ENCODE data around the gene FMN1. TPM values are rescaled to one million over a fixed set of nuclear protein-coding genes. Genes with fewer than 3 reads are reported as not detected.

Gene FMN1
- total RNA-seq, 2 experiments from 2014 or later, result not detected

DNA sequence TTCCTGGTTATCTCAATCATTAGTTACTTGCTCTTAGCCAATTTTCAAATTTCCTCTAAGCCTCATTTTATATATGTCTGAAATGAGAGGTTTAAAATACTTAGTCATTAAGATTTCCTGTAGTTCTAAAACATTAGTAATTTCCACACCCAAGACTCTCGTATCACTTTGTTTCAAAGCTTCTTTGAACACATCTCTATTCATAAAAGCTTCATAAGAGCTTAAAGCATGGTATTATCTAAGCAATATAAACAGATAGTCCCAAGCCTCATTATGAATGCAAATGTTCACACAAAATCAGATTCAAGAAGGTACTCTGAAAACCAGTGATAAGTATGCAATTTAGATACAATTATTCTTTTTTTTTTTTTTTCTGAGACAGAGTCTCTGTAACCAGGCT lies 217.0 kb downstream of the FMN1 start:
- Mint-ChIP-seq H3K27ac (no peak overlapping the region), H3K4me1 (no peaks in the 10 kb centered on the region), H3K9me3 (ENCODE audit: low read depth) (no peaks in the 10 kb centered on the region), H3K36me3 (no peaks in the 10 kb centered on the region), H3K27me3 (no peaks in the 10 kb centered on the region), H3K4me3 (no peak overlapping the region)
- CTCF ChIA-PET, result no interaction called here
- DNase-seq (no peak), ATAC-seq (no peak)

DNA sequence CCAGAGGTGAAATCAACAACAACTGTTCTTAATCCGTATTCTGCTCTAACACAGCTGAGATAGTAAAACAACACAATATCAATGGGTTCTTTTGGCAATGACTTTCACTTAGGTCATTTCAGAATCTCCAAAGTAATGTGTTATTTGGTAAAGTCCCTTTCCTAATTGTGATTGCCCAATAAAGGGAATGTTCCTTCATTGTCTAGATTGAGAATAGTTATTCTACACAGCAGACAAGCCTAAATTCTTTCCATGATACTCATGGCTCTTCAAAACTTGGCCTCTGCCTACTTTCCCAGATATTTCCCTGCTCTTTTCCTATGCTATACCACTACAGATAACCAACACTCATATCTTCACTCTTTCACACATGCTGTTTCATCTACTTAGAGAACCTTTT lies 219.8 kb downstream of the FMN1 start:
- Mint-ChIP-seq H3K4me3 (no peak overlapping the region), H3K9me3 (ENCODE audit: low read depth) (no peaks in the 10 kb centered on the region), H3K27ac (no peak overlapping the region), H3K36me3 (no peaks in the 10 kb centered on the region), H3K4me1 (no peaks in the 10 kb centered on the region), H3K27me3 (no peaks in the 10 kb centered on the region)
- DNase-seq (no peak), ATAC-seq (no peak)
- CTCF ChIA-PET, result no interaction called here

GRCh38 chr15:32972686-32973085 lies 221.8 kb downstream of the FMN1 start:
- H3K4me1 Mint-ChIP-seq, result no peaks in the 10 kb centered on the region
- no peaks in the 10 kb centered on the region for H3K9me3 Mint-ChIP-seq (ENCODE audit: low read depth)
- no peak overlapping the region for H3K27ac Mint-ChIP-seq
- DNase-seq, result no peak
- ATAC-seq, result no peak
- H3K36me3 Mint-ChIP-seq, result no peaks in the 10 kb centered on the region
- H3K4me3 Mint-ChIP-seq, result no peak overlapping the region
- CTCF ChIA-PET, result no interaction called here
- no peaks in the 10 kb centered on the region for H3K27me3 Mint-ChIP-seq

DNA sequence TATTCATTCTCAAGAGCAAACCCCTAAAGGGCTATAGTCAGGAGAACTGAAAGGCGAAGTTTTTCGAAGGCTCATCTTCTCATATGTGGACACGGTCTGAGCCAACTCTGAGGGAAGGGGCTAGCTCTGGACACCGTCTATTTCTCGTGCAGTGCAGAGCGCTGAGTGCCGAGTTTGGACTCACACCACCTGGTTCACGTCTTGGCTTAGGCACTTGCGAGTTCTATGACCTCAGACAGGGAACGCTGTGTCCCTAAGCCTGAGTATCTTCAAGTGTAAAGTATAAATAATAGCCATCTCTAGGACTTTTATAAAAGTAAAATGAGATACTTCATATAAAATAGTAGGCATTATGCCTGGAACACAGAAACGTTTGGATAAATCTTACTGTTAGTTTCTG lies 223.7 kb downstream of the FMN1 start:
- no peaks in the 10 kb centered on the region for H3K4me1 Mint-ChIP-seq
- no peak overlapping the region for H3K27ac Mint-ChIP-seq
- ATAC-seq (no peak), DNase-seq (no peak)
- no peaks in the 10 kb centered on the region for H3K36me3 Mint-ChIP-seq
- H3K9me3 Mint-ChIP-seq (ENCODE audit: low read depth), result no peaks in the 10 kb centered on the region
- no peaks in the 10 kb centered on the region for H3K27me3 Mint-ChIP-seq
- no peak overlapping the region for H3K4me3 Mint-ChIP-seq
- CTCF ChIA-PET, result no interaction called here

GRCh38 chr15:32967521-32967920 lies 227.0 kb downstream of the FMN1 start:
- ATAC-seq, result no peak
- Mint-ChIP-seq H3K27ac (no peak overlapping the region), H3K27me3 (no peaks in the 10 kb centered on the region), H3K9me3 (ENCODE audit: low read depth) (no peaks in the 10 kb centered on the region), H3K4me1 (no peaks in the 10 kb centered on the region), H3K36me3 (no peaks in the 10 kb centered on the region), H3K4me3 (no peak overlapping the region)
- CTCF ChIA-PET, result no interaction called here
- no peak for DNase-seq

GRCh38 chr15:32966512-32966911 lies 228.0 kb downstream of the FMN1 start:
- CTCF ChIA-PET, result no interaction called here
- H3K4me3 Mint-ChIP-seq, result no peak overlapping the region
- H3K4me1 Mint-ChIP-seq, result no peaks in the 10 kb centered on the region
- DNase-seq, result no peak
- no peak overlapping the region for H3K27ac Mint-ChIP-seq
- no peaks in the 10 kb centered on the region for H3K9me3 Mint-ChIP-seq (ENCODE audit: low read depth)
- no peaks in the 10 kb centered on the region for H3K27me3 Mint-ChIP-seq
- no peaks in the 10 kb centered on the region for H3K36me3 Mint-ChIP-seq
- no peak for ATAC-seq

GRCh38 chr15:32965897-32966296 lies 228.6 kb downstream of the FMN1 start:
- H3K9me3 Mint-ChIP-seq (ENCODE audit: low read depth), result no peaks in the 10 kb centered on the region

DNA sequence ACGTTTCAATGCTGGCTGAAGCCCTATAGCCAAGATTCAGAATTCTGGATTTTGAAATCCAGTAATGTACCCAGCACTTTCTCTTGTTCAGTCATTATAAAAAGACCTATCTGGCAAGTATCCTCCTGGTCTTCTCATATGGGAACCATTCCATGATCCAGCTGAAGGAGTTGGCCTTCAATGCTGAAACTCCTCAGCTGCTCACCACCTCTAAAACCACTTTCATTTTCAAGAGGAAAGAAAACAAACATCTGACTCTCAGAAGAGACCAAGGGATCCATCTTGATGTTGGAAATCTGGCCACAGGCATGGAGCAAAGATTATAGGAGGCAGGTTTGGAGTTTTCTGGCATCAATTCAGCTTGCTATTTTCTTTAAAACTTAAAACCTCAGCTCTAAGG lies 235.4 kb downstream of the FMN1 start:
- no peak for DNase-seq
- CTCF ChIA-PET, result no interaction called here
- Mint-ChIP-seq H3K4me3 (no peak overlapping the region), H3K27me3 (no peaks in the 10 kb centered on the region), H3K27ac (no peak overlapping the region), H3K9me3 (ENCODE audit: low read depth) (no peaks in the 10 kb centered on the region), H3K4me1 (no peaks in the 10 kb centered on the region), H3K36me3 (no peaks in the 10 kb centered on the region)
- ATAC-seq, result no peak

More at GRCh38 chr15:32965897-32966296, 228.6 kb downstream of the FMN1 start:
- H3K27me3 Mint-ChIP-seq, result no peaks in the 10 kb centered on the region
- no peak overlapping the region for H3K4me3 Mint-ChIP-seq
- DNase-seq (no peak), ATAC-seq (no peak)
- no peak overlapping the region for H3K27ac Mint-ChIP-seq
- H3K4me1 Mint-ChIP-seq, result no peaks in the 10 kb centered on the region
- no peaks in the 10 kb centered on the region for H3K36me3 Mint-ChIP-seq
- CTCF ChIA-PET, result no interaction called here

DNA sequence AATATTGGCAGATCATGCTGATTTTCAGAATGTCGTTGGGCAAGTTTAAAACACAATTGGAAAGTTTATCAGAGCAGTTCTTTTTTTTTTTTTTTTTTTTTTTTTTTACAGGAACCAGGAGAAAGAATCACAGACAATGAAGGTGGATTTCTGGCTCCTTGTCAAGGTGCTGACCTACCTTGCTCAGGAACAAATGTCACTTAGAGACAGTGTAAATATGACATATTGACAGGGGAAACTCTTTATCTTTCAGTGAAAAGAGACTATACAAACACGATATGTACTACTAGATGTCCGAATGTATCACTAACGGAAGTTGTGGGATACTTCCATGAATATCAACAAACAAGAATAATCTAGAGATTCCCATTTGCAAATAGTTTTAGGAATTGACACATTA lies 237.3 kb downstream of the FMN1 start:
- no peaks in the 10 kb centered on the region for H3K9me3 Mint-ChIP-seq (ENCODE audit: low read depth)
- no peak overlapping the region for H3K4me3 Mint-ChIP-seq
- no peaks in the 10 kb centered on the region for H3K4me1 Mint-ChIP-seq
- no peak for DNase-seq
- no peak overlapping the region for H3K27ac Mint-ChIP-seq
- CTCF ChIA-PET, result no interaction called here
- ATAC-seq, result no peak
- H3K27me3 Mint-ChIP-seq, result no peaks in the 10 kb centered on the region
- H3K36me3 Mint-ChIP-seq, result no peaks in the 10 kb centered on the region

GRCh38 chr15:32956711-32957110 lies 237.8 kb downstream of the FMN1 start:
- no peak overlapping the region for H3K4me3 Mint-ChIP-seq
- ATAC-seq, result no peak
- no peaks in the 10 kb centered on the region for H3K4me1 Mint-ChIP-seq

DNA sequence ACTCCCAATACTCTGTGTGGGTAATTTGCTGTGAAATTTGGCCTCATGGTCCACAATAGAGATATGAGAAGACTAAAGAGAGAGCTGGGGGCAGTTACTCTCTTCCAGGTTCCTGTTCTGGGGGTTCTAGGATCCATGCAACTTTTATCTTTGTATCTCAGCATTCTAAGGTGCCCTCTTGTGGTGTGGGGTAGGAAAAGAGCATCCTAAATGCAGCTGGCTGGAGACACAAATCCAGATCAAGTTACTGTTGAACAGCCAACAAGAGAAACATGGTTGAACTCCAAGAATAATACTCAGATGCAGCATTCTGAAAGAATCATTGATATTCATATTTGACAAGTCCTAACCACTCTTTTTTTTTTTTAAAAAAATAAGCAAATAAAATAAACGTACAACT lies 238.5 kb downstream of the FMN1 start:
- no peaks in the 10 kb centered on the region for H3K4me1 Mint-ChIP-seq
- ATAC-seq (no peak), DNase-seq (no peak)
- no peak overlapping the region for H3K27ac Mint-ChIP-seq
- H3K9me3 Mint-ChIP-seq (ENCODE audit: low read depth), result no peaks in the 10 kb centered on the region
- no peaks in the 10 kb centered on the region for H3K36me3 Mint-ChIP-seq
- no peak overlapping the region for H3K4me3 Mint-ChIP-seq
- CTCF ChIA-PET, result interaction anchor here (1.3 kb wide), 1 partner anchor 294 kb away, joined by 4 read pairs; no protein-coding TSS in a partner anchor
- H3K27me3 Mint-ChIP-seq, result no peaks in the 10 kb centered on the region

More at GRCh38 chr15:32956711-32957110, 237.8 kb downstream of the FMN1 start:
- Mint-ChIP-seq H3K27ac (no peak overlapping the region), H3K9me3 (ENCODE audit: low read depth) (no peaks in the 10 kb centered on the region), H3K36me3 (no peaks in the 10 kb centered on the region), H3K27me3 (no peaks in the 10 kb centered on the region)
- no peak for DNase-seq
- CTCF ChIA-PET, result interaction anchor here (1.3 kb wide), 1 partner anchor 295 kb away, joined by 4 read pairs; no protein-coding TSS in a partner anchor

DNA sequence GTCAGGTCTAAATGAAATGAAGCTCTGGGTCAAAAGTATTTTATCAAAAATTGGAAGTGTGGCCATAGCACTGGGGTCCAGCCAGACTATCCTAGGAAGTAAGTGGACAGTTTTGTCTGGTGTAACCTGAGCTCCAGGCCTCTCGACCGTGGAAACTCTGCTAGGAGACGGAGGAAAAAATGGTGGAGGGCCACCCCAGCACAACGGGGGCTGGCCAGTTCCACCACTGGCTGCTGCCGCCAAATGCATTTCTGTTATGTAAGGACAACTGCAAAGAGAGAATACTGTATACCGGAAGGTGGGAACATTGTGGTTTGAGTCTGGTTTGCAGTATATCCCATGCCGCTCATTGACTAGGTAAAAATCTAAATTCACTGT lies 241.0 kb downstream of the FMN1 start:
- Mint-ChIP-seq H3K36me3 (no peaks in the 10 kb centered on the region), H3K27ac (no peak overlapping the region), H3K4me3 (no peak overlapping the region), H3K27me3 (no peaks in the 10 kb centered on the region), H3K9me3 (ENCODE audit: low read depth) (no peaks in the 10 kb centered on the region), H3K4me1 (no peaks in the 10 kb centered on the region)
- ATAC-seq (no peak), DNase-seq (no peak)
- CTCF ChIA-PET, result interaction anchor here (1.0 kb wide), 1 partner anchor 17 kb away, joined by 3 read pairs; no protein-coding TSS in a partner anchor

- DNase-seq, result no peak
- H3K4me3 Mint-ChIP-seq, result no peak overlapping the region
- H3K9me3 Mint-ChIP-seq (ENCODE audit: low read depth), result no peaks in the 10 kb centered on the region
- no peak for ATAC-seq
- CTCF ChIA-PET, result interaction anchor here (1.0 kb wide), 1 partner anchor 17 kb away, joined by 3 read pairs; no protein-coding TSS in a partner anchor
- no peaks in the 10 kb centered on the region for H3K27me3 Mint-ChIP-seq
- no peaks in the 10 kb centered on the region for H3K36me3 Mint-ChIP-seq
- H3K27ac Mint-ChIP-seq, result no peak overlapping the region
- H3K4me1 Mint-ChIP-seq, result no peaks in the 10 kb centered on the region
Measured at GRCh38 chr15:32952901-32953532, 241.5 kb downstream of the FMN1 start.

GRCh38 chr15:32951736-32952464 lies 242.6 kb downstream of the FMN1 start:
- Mint-ChIP-seq H3K4me1 (no peaks in the 10 kb centered on the region), H3K27ac (no peak overlapping the region), H3K9me3 (ENCODE audit: low read depth) (no peaks in the 10 kb centered on the region), H3K4me3 (no peak overlapping the region), H3K27me3 (no peaks in the 10 kb centered on the region), H3K36me3 (no peaks in the 10 kb centered on the region)
- CTCF ChIA-PET, result no interaction called here
- ATAC-seq, result no peak
- DNase-seq, result no peak

Data from activated CD8-positive, alpha-beta memory T cell treated with anti-CD3 and anti-CD28 coated beads, Interleukin-2, amount 10 ng/mL, durations not matched to agents 7 days and 5 days (primary cell).